HuH-7.5 (cell line): ENCODE data around the gene RFC4.
A peak's percentile ranks its signal among the peaks of the same experiment; 100 is the strongest.
"Not testable (repeated sequence)": the region's sequence is repeated elsewhere in the genome, so short reads cannot be mapped to it uniquely, and the experiment has no call there.

ENCODE experiments used
- DNase-seq: peaks from one replicate; pipeline ENCODE4 v3.0.0; 2011; ENCODE audit warnings: low spot score

The RFC4 gene, protein sequence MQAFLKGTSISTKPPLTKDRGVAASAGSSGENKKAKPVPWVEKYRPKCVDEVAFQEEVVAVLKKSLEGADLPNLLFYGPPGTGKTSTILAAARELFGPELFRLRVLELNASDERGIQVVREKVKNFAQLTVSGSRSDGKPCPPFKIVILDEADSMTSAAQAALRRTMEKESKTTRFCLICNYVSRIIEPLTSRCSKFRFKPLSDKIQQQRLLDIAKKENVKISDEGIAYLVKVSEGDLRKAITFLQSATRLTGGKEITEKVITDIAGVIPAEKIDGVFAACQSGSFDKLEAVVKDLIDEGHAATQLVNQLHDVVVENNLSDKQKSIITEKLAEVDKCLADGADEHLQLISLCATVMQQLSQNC

DNA sequence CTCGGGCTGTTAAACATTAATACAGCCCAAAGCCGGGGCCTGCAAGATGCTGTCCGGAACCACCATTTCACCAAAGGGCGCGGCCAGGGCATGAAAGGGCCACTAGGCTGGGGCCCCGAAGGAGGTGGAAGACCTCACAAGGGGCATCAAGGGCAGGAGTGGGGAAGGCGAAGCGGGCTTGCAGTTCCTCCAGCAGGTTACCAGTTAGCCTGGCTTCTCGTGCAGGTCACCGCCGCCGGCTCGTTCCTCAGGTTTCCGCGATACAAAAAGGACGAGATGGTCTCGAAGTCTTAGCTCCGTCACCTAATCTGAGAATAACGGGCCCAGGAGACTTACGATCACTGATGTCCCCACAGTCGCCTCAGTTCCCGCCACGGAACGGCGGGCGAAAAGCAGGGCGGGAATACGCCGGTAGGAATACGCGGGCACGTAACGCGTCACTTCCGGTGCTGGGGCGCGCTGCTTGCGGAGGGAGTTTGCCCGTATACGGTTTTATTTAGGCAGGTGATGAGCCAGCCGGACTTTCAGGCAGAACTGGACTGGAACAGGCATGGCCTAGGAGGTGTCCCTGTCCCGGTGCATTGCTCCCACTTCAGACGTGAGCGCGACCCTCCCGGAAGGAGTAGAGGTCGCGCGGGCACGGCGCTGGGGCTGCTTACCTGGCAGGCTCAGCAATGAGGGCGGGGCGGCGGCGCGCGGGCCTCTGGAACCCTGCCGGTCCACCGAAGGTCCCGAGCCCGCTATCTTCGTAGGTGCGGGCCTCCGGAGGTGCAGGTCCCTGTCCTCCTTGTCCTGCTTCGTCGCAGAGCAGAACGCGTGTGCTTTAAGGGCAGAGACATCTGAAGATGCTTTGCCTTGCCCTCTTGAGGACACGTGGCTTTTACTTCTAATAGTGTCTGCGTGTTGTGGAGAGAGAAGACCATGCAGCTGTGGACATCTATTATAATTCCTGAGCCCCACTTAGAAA is at the start of gene RFC4:
TSS of gene RFC4 (minus strand) at position 394 of the 967 bp plus-strand sequence. CDS start 1,769 bp downstream, outside the sequence.
- DNase-seq = peak; percentile 55

DNA sequence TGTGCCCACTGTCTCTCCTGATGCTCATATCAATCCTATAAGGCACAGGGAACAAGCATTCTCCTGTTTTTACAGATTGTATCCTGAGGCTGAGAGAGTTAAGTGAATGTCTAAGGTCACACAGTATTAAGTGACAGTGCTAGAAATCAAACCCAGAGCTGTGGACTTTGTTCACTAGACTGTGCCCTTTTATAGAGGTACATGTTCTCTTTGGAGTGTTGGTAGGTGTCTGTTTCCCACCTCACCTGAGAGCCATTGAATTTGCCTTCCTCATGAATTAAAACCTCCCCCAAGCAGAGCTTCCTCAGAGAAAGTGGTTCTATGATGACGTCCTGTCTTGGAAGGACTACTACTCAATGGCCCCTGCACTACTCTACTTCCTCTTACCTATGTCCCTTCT is 48.7 kb upstream of the RFC4 start:
- no peak for DNase-seq

DNA sequence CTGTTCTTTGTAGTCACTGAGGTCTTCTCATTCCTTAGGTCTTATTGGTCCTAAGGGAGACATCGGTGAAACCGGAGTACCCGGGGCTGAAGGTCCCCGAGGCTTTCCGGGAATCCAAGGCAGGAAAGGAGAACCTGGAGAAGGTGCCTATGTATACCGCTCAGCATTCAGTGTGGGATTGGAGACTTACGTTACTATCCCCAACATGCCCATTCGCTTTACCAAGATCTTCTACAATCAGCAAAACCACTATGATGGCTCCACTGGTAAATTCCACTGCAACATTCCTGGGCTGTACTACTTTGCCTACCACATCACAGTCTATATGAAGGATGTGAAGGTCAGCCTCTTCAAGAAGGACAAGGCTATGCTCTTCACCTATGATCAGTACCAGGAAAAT is 47.9 kb upstream of the RFC4 start:
- no peak for DNase-seq

DNA sequence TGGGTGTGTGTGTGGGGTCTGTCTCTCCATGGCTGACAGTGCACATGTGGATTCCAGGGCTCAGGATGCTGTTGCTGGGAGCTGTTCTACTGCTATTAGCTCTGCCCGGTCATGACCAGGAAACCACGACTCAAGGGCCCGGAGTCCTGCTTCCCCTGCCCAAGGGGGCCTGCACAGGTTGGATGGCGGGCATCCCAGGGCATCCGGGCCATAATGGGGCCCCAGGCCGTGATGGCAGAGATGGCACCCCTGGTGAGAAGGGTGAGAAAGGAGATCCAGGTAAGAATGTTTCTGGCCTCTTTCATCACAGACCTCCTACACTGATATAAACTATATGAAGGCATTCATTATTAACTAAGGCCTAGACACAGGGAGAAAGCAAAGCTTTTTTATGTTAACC is 46.7 kb upstream of the RFC4 start:
- DNase-seq = no peak

DNA sequence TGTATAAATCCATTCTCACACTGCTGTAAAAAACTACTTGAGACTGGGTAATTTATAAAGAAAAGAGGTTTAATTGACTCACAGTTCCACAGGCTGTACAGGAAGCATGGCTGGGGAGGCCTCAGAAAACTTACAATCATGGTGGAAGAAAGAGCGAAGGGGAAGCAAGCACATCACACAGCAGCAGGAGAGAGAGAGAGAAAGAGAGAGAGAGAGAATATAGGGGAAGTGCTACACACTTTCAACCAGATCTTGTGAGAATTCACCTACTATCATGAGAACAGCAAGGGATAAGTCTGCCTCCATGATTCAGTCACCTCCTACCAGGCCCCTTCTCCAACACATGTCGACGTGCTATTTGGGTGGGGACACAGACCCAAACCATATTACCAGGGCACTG is 45.6 kb upstream of the RFC4 start:
- not testable (repeated sequence) for DNase-seq

DNA sequence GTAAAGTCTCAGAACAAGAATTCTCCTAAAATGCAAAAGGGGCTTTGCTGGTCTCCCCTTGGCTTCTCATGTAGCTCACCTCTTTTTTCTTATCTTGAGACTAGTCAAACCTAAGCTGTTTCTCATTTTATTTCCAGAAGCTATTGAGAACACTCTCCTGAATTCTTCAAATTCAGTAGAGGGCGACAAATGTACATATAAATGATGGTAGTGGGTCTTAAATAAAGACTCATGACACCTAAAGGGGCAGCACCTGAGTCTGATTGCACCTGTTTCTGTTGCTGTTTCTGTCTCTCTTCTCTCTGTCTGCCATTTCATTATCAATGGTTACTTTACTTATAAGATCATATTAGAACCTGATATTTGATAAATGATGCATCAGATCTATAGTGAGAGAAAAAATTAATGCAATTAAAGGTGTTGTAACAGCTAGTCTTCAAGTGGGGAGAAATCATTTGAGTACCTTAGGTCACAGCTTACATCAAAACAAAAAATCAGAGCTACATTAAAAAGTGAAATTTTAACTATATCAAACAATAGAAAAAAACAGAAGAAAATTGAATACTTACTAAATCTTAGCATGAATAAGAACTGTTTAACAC is 43.2 kb upstream of the RFC4 start:
- peak; percentile 52 for DNase-seq

DNA sequence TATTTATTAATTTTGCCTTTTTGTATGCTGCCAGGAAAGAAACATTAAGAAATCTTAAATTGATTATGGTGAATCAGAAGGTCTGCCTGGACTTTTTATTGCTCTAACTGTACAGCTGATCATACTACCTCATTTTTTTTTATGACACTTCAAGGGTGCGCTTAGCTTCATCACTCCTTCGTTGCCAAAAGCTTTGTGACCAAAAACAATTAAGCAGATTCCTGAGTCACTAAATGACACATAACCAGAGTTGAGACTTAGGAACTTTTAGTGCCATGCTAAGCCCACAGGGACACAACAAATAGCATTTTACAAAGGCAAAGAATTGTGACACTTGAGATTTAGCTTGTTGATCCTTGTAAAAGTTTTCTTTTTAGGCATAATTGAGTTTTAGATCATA is 41.2 kb upstream of the RFC4 start:
- DNase-seq = no peak

DNA sequence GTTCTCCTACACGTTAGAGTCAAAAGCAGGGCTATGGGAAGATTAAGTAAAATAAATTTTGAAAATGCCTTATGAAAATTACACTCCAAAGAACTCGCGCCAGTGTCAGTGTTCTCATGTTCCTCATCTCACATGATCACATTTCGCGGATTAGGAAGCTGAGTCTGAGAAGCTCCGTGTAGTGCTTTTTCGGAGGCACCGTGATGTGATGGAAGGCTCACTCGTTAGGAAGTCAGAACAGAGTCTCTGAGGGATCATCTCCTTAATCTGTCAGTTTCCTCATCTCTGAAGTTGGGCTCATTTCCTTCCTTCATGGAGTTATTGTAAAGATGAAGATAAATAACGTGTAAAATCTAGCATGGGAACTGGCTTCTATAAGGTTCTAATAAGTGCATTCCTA is 39.5 kb upstream of the RFC4 start:
- no peak for DNase-seq

DNA sequence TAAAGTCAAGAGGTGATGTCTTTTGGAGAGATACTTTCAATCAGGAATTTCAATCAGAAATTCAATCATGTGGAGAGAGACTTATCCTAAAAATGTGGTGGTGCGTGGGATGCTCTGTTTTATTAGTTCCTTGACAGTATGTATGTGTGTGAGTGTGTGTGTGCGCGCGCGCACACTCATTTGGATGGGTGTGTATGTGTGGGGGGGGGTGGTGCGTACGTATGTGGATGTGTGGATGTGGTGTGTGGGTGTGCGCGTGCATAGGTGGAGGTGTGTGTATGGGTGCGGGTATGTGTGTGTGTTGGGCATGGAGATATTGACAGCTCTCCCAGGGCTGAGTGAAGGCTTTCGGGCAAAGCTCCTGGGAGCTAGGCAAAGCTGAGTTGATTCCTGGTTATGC is 38.6 kb upstream of the RFC4 start:
- no peak for DNase-seq

DNA sequence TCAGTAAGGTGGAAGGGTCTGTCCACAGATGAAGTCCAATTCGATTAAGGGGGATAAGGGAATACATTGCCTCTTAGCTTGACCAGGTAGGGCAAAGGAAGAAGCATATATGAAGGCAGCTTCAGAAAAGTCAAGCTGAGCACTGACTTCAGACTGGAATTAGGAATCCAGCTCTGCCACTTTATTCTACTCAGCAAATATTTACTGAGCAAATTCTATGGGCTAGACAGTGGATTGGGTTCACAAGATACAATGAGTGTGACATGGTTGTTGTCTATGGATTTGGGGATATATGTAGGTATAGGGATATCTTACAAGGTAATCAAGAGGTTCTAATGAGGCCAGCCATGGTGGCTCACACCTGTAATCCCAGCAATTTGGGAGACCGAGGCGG is 36.8 kb upstream of the RFC4 start:
- no peak for DNase-seq

DNA sequence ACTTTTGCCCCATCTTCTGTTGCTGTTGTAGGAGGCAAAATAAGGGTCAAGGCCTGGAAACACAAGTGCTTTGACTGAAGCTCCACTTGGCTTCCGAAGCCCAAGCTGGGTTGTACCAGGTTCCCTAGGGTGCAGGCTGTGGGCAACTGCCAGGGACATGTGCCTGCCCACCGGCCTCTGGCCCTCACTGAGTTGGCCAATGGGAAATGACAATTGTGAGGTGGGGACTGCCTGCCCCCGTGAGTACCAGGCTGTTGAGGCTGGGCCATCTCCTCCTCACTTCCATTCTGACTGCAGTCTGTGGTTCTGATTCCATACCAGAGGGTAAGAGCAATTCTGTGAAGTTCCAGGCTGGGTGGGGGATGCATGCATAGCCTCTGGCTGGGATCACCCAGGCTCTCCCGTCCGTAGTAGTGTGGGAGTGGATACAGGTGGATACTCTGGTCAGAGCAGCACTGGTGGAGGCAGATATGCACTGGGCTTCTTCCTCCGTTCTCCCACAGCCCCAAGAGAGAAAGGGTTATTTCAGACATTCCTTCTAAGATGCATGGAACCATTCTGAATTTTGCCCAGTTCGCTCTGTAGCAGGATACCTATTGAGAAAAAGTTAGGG is 36.2 kb upstream of the RFC4 start, which contains the start of gene ADIPOQ:
TSS of gene ADIPOQ (plus strand) at position 285 of the 613 bp plus-strand sequence. CDS start 10,349 bp downstream, outside the sequence.
- DNase-seq = no peak

DNA sequence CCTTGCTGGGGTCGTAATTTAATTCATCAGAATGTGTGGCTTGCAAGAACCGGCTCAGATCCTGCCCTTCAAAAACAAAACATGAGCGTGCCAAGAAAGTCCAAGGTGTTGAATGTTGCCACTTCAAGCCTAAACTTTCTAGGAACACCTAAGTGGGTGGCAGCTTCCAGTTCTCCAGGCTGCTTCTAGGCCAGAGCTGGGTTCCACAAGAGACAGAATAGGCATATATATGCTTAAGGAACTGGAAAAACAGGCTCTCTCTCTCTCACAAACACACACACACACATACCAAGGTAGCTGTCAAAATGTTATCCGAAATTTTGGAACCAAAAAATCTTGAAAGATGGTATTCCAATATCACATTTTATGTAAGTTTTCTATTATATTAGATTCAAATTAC is 35.3 kb upstream of the RFC4 start:
- no peak for DNase-seq

DNA sequence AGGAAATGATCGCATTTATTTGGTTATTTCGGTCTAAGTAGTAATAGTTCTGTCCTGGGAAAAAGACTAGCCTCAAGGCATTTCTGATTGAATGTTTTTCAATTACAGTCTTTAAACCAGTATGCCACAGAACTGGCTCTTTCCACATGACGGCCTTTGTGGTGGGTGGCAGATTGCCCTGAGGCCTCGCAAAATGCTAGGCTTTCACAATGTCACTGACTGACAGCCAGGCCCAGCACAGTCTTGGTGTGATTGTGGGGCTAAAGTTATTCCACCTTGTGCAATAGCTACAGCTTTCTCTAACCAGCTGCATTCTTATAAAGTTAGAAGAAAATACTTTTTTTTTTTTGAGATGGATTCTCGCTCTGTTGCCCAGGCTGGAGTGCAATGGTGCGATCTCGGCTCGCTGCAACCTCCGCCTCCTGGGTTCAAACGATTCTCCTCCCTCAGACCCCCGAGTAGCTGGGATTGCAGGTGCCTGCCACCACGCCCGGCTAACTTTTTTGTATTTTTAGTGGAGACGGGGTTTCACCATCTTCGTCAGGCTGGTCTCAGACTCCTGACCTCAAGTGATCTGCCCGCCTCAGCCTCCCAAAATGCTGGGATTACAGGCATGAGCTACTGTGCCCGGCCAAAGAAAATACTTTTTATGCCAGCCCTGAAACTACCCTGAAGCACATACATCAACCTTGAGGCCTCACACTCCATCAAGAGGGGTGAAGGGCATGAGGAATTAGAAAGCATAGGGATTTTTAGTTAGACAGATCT is 33.8 kb upstream of the RFC4 start:
- no peak for DNase-seq

DNA sequence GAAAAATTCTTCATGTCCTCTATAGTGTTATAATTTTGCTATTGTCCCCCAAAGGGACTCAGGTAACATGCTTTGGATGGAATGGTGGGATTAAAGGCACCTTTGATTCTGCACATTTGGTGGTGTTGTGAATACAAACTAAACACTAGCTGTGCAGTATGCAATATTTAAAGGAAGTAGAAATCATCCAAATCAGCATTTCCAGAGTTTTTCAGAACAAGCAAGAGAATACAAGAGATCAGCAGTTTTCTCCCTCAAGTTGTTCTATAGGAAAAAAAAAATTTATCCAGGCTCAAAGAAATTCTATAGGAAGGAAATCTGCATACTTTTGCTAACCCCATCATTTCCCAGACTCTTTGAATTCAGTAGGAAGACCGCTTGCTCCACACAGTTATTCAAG is 26.0 kb upstream of the RFC4 start:
- no peak for DNase-seq

DNA sequence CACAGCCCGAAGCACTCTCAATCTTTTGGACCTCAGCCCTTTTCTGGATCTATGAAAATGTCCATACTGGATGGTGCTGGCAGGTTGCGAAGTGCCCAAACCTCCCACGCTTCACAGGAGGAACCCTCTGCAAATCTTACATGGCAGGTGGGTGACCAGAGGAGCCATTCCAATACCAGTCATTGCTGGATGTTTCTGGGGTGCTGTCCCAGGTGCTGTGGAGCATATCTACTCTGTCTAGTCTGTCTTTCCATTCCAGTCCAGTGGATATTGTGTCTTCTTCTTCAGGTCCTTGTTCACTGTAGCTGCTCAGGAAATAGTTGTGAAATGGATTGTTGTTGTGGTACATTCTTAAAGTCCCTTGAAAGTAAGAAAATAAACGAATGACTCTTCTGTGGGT is 25.5 kb upstream of the RFC4 start:
- no peak for DNase-seq

DNA sequence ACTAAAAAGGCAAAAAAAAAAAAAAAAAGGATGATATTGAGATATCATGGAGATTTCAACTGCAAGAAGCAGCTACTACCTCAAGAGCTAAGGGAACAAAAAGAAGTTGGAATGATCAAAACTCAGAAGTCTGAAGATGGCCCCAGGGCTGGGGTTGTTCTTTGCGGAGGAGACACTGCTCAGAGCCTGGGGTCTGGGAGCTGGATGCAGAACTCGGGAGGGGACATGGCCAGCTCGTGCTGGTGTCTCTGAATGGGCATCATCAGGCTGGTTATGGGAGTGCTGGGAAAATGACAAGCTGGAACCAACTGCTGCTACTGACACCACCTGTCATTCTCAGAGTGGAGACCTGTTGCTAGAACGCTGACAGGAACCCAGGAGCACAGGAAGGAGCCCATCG is 22.1 kb upstream of the RFC4 start:
- DNase-seq = no peak

DNA sequence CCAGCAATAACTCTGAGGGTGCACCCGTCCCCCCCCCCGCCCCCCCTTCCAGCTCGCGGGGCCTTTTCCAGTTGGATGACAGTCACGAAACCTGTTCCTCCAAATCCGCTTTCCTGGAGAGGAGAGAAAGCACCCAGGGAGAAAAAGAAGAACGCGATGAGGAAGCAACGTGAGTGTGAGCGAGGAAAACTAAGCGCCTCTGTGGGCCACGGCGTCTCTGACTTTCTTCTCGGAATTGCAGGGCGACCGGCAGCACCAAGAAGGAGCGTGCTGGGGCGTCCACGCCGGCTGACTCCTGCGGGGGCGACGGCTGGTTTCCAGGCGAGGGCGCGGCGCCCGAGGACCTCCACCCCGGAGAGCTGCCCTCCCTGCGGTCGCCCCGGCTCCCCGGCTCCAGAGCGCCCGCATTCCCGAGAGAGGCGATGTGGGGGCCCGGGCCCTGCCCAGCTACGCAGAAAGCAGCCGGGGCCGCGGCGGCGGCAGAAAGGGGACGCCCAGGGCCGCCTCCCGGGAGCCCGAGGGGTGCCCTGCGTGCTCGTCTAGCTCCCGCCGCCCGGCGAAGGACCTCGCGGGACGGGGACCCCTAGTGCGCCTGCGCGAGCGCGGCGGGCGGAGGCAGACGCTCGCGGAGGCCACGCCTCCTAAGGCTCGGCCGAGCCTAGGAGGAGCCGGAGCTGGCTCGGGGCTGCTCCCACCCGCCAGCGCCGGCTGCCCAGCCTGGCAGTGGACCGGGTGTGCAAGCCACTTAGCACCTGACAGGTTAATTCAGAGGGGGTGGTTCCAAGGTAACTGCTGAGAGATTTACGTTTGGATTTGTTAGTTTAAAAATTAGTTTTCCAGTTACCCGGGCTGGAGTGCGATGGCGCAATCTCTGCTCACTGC is 20.9 kb upstream of the RFC4 start:
- DNase-seq = peak; percentile 95

DNA sequence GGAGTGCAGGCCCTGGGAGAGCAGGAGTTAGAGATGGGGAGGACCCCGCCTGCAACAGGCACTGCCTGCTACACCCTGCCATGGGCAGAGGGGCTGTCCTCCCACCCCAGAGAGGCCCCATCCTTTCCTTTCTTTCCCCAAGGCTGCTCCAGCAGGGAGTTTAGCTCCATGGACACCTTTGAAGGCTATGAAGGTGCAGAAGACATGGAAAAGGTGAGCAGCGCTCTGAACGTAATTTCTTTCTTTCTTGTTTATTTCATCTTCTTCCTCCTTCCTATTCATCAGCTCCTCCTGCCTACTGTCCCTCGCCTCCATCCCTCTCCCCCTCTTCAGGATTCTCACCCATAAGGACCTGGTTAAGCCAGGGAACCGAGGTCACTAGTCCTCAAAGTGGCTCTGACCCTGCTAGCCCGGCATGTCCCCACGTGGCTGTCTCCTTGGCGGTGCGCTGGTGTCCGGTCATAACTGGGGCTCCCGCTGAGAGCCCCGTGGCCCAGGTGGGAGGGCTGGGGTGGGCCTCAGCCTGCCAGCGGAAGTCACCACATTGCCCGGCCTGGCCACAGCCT is 20.2 kb upstream of the RFC4 start:
- no peak for DNase-seq

DNA sequence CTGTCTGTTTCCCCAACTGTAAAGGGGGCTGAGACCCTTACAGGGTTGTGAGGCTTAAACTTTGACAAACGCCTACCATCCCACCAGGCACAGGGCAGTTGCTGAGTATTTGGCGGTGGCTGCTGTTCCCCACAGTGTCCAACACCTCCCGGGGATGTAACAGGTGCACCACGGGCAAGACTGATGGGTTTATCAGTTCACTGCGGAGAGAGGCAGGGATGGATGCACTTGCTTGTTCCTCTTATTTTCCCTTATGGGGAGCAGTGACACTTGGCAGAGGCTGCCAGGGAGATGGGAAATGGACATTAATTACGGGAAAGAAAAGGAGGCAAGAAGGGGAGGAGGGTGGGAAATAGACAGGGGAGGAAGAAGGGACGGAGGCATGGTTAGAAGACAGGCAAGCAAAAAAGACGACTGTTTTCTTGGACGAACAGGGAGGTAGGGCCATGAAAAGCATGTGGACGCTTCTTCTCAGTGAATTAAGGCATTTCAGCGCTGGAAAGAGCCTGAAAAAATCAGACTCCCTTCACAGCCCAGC is 19.7 kb upstream of the RFC4 start:
- no peak for DNase-seq
